Adipose tissue (tissue), 3 donors: ENCODE data around the gene GSX2. TPM values are rescaled to one million over a fixed set of nuclear protein-coding genes. Genes with fewer than 3 reads are reported as not detected.
"Not testable (repeated sequence)": the region's sequence is repeated elsewhere in the genome, so short reads cannot be mapped to it uniquely, and the experiment has no call there.

Experiments
- H3K27ac ChIP-seq: one replicate; pipeline ENCODE4 v1.5.1; 2013; ENCODE audit warnings: low read depth, low read length
- WGBS, 3 donors: extraction: QIAGEN DNeasy Blood & Tissue Kit; methylation state at CpG; one replicate each; pipeline ENCODE4 v1.1.7; 2013; 5-methylcytosine and 5-hydroxymethylcytosine counted together
- polyA plus RNA-seq, 3 donors: library from polyadenylated mRNA; stranded (reverse); fragments of 200-250 nt; gene quantifications; one replicate each; pipeline ENCODE4 v1.2.3, GENCODE V29; 2013
- donor health status: healthy with polysubstance abuse.
- donor health status: Bipolar disorder and iron deficiency.
- donor health status: healthy.

GSX2 gene
- polyA plus RNA-seq, 3 donors = not detected

GRCh38 chr4:54098375-54098774 lies 1.6 kb upstream of the GSX2 start:
- WGBS, 3 donors = 10 to 45% (median 33%) methylated on average over 5 of the region's 5 CpGs
- H3K27ac ChIP-seq = no peak overlapping the region

DNA sequence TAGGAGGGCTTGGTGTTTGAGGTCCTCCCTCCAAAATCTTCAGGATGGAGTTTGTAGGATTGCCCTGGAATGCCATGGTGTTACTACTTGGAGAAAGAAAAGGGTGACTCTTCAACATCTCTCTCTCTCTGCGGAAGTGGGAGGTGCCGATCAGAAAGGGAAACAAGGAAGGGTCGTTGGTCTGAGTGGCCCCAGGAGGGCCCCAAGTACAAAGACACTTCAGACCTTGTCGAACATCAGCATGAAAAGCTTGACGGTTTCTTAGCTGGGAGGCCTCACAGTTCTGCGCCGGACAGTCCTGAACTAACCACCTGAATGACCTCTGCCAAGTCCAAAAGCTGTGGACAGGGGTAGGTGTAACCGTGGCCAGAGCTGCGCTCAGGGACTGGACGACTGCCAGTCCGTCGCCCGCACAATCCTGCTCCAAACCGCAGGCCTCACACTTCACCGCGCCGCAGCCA lies 646 bp upstream of the GSX2 start:
- H3K27ac ChIP-seq = no peak overlapping the region
- 2 to 7% (median 7%) methylated on average over 17 of the region's 17 CpGs for WGBS, 3 donors

GRCh38 chr4:54100595-54101189 lies 729 bp downstream of the GSX2 start:
- WGBS, 3 donors = 1 to 2% (median 1%) methylated on average over 44 to 46 of the region's 46 CpGs
- no peak overlapping the region for H3K27ac ChIP-seq

GRCh38 chr4:54101190-54102041 lies 1.5 kb downstream of the GSX2 start:
- no peak overlapping the region for H3K27ac ChIP-seq
- WGBS, 3 donors = 3 to 15% (median 13%) methylated on average over 50 of the region's 50 CpGs

DNA sequence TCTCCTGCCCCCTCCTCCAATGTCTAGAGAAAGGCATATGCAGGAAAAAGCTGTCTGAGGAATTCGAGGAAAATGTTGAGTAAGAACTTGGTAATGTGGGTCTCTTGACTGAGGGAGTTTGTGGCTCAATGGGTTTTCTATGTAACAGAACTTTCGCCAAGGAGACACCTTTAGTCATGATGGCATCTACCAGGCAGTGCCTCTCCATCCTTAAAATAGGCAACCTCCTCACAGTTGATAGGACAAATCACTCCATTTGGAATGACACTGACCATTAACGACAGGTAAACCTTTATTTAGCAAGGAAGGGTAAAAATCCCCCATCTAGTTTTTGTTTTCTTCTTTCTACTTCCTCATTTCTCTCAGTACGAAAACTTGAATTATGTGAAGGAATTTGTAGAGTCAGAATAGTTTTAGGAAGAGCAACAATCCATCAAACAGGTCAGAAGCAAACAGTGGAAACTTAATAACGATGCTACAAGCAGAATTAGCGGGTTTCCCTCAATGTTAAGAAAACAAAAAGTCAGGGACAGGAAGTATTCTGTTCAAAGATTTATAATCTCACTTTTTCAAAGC lies 2.7 kb downstream of the GSX2 start:
- H3K27ac ChIP-seq = no peak overlapping the region
- 37 to 47% (median 39%) methylated on average over 6 of the region's 6 CpGs for WGBS, 3 donors

DNA sequence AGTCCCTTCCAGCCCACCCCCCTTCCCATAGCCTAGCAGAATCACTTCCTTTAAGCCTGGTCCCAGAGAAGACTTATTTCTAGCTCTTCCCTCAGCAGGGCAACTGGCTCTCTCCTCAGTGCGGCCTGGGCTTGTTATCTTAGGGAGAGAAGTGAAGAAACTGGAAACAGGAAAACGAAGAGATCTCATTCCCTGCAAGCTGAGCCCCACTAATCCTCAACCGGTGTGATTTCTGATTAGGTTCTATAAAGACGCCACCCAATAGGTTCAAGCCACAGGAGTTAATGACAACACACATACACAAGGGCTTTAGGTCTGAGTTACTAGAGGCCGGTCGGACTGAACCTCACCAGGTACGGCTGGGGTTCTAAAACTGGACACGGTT lies 3.2 kb downstream of the GSX2 start:
- 7 to 17% (median 13%) methylated on average over 8 of the region's 8 CpGs for WGBS, 3 donors
- H3K27ac ChIP-seq = no peak overlapping the region

- H3K27ac ChIP-seq = no peak overlapping the region
- WGBS, 3 donors = 60 to 100% (median 62%) methylated on average over 1 of the region's 1 CpG
Measured at GRCh38 chr4:54104907-54105306, 4.9 kb downstream of the GSX2 start.

DNA sequence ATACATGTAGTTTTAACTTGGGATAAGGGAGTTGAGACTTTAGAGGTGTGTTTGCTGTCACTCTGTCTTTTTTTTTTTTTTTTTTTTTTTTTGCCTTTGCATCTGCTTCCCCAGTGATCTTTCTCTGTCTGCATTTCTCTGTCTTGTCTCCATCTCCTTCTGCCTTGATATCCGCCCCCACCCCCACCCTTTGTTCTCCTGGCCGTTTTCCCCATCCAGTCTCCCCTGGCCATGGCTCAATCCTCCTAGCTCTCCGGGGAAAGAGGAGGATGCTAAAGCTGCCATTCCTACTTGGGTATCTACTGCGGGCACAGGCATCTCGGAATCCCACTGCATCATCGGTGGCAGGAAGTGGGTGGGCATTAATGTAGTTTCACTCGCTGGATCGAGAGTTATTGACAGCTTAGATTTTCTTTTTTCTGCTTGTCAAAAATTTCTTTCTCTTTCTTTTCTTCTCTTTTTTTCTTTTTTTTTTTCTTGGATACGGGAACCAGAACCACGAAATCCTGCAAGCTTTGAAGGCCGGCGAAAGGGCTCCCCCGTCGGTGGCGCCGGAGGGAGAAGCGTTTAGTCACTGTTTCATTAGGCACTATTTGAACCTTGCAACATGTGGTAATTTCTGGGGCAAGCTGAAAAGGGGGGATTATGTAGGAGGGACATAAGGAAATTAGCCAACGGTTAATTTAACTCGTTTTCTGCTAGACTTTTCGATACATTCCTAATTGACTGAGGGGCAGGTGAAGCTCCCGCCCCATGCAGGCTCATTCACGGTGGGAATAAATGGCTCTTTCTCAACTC lies 8.2 kb downstream of the GSX2 start:
- 17 to 33% (median 31%) methylated on average over 22 of the region's 22 CpGs for WGBS, 3 donors
- no peak overlapping the region for H3K27ac ChIP-seq

DNA sequence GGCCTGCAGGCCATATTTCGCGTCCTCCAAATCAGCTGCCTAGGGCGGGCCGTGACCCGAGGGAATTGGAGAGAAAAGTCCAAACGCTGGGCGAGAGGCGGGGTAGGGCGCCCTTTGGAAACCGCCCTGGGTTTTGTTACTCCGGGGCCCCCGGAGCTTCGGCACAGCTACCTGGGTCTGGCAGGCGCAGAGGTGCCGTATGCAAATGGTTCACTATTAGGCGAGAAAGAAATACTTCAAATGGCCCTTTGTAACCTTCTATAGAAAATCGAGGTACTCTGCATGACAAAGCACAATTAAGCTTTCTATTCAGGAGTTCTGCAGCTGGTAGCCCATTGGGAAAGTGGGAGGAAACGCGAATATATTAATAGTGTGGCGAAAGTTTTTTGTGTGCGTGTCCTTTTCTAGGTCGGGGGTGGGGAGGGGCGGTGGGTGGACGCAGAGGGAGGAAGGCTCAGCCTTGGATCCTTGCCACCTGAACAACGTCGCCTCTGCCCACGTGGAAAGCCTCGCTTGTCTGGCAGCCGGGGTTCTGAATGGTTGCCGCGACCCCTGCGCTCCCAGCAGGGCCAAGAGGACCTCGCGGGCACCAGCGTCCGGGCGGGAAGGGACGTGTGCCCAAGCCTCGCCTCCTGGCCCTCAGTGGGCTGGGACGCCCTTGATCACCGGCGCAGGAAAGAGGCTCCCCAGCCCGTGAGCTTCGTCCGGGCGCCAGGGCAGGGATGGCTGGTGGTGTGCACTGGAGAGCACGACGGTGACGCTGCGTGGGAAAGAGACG lies 9.5 kb downstream of the GSX2 start:
- H3K27ac ChIP-seq = no peak overlapping the region
- 9 to 14% (median 12%) methylated on average over 51 of the region's 51 CpGs for WGBS, 3 donors

DNA sequence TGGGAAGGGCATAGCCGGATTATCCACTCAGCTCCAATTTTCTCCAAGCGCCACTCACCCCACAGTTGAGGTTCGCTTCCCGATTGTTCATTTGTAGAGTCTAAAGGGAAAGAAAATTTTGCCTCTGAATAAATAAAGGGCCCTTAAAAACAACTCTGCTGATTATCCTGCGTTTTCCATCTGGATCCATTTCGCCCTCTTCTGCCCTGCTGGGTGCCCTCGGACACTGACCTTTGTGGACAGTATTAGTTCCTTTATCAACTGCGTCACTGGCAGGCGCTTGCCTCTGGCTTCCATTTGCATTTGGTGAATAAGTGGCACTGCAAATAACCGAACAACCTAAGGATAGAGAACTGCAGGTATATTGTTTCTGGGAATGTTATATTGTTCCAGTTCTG lies 10.1 kb downstream of the GSX2 start:
- H3K27ac ChIP-seq = no peak overlapping the region
- 15 to 34% (median 33%) methylated on average over 10 of the region's 10 CpGs for WGBS, 3 donors

GRCh38 chr4:54113206-54113605 lies 13.2 kb downstream of the GSX2 start:
- WGBS, 3 donors = 87 to 90% (median 88%) methylated on average over 1 of the region's 1 CpG
- H3K27ac ChIP-seq = not testable (repeated sequence)

- 80 to 94% (median 86%) methylated on average over 6 of the region's 6 CpGs for WGBS, 3 donors
- not testable (repeated sequence) for H3K27ac ChIP-seq
Measured at GRCh38 chr4:54116246-54116645, 16.3 kb downstream of the GSX2 start.

GRCh38 chr4:54118850-54119589 lies 19.1 kb downstream of the GSX2 start:
- H3K27ac ChIP-seq = no peak overlapping the region
- WGBS, 3 donors = 62 to 72% (median 71%) methylated on average over 5 of the region's 5 CpGs

- no peak overlapping the region for H3K27ac ChIP-seq
Measured at GRCh38 chr4:54120518-54120917, 20.6 kb downstream of the GSX2 start.

GRCh38 chr4:54127660-54128059 lies 27.7 kb downstream of the GSX2 start:
- 96 to 100% (median 97%) methylated on average over 1 of the region's 1 CpG for WGBS, 3 donors
- no peak overlapping the region for H3K27ac ChIP-seq

GRCh38 chr4:54128694-54129093 lies 28.7 kb downstream of the GSX2 start:
- WGBS, 3 donors = 70 to 100% (median 95%) methylated on average over 2 of the region's 2 CpGs
- H3K27ac ChIP-seq = not testable (repeated sequence)

GRCh38 chr4:54139332-54139731 lies 39.4 kb downstream of the GSX2 start:
- no peak overlapping the region for H3K27ac ChIP-seq
- WGBS, 3 donors = 54 to 69% (median 56%) methylated on average over 4 of the region's 4 CpGs

DNA sequence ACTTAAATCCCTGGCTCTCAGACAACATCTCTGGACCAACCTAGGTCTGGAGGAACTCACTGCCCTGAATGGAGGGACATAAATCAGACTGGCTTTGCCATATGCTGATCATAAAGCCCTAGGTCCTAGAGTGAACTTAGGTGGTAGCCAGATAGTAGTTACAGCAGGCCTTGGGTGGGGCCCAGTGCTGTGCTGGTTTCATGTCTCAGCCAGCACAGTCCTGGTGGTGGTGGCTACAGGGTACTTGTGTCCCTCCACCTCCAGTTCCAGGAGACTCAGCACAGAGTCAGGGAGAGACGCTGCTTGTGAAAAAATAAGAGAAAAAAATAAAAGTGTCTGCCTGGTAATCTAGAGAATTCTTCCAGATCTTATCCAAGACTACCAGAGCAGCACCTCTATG lies 40.3 kb downstream of the GSX2 start:
- no peak overlapping the region for H3K27ac ChIP-seq
- 89 to 97% (median 92%) methylated on average over 1 of the region's 1 CpG for WGBS, 3 donors
